ENCODE results near the gene TOB1. TPM values are rescaled to one million over a fixed set of nuclear protein-coding genes. Genes with fewer than 3 reads are reported as not detected.

The TOB1 gene
- total and polyA plus RNA-seq, 2 experiments from 2014 or later, result 12.1 to 46.9 TPM

DNA sequence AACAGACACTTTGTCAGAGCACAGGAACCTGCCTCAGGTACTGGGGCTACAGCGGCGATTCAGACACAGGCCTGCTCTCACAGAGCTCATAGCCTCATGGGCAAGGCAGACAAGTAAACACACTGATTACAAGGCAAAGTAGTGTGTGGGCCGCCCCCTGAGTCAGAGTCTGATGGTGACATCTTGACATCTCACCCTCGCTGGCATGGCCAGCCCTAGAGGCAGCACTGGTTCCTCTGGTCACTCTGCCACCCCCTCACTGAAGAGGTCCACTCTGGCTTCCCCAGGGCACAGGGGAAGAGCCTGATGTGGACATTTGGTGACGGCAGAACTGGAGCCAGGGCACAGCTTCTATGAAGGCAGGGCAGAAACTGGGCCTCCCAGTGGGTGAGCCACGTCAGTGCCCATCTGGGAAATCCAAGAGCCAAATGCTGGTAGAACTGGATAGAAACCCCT lies 32.9 kb upstream of the TOB1 start:
- H3K27me3 Mint-ChIP-seq (ENCODE audit: insufficient read depth, low read depth, poor library complexity), result peaks cover 7% of the 10 kb centered on the region
- H3K9me2 ChIP-seq (ENCODE audit: insufficient read depth), result peaks cover 8% of the 10 kb centered on the region; the same call in 1 of the 2 replicates
- H2AFZ ChIP-seq, result no peak overlapping the region
- H3K79me2 ChIP-seq (replicated peaks; ENCODE audit: insufficient read depth), result no peaks in the 10 kb centered on the region
- 0 out of 2 replicates have a peak, but pooled peaks cover 3% of the 10 kb centered on the region for H3F3A ChIP-seq (replicated peaks; ENCODE audit: low read depth)
- no peak overlapping the region for H3K4me3 Mint-ChIP-seq
- H3K36me3 ChIP-seq (ENCODE audit: insufficient read depth), result no peaks in the 10 kb centered on the region
- no peak overlapping the region for H3K4me3 ChIP-seq
- H3K9me3 Mint-ChIP-seq, result no peaks in the 10 kb centered on the region
- no peaks in the 10 kb centered on the region for H4K20me1 ChIP-seq (replicated peaks; ENCODE audit: insufficient read depth)
- no peak overlapping the region for H3K27ac Mint-ChIP-seq
- ATAC-seq, result no peak
- H3K36me3 Mint-ChIP-seq (ENCODE audit: low read depth), result no peaks in the 10 kb centered on the region
- H3K27me3 ChIP-seq (ENCODE audit: insufficient read depth), result no peaks in the 10 kb centered on the region
- H3K27ac ChIP-seq (ENCODE audit: low read depth), result no peak overlapping the region
- H3K4me1 Mint-ChIP-seq, result peaks cover 28% of the 10 kb centered on the region
- DNase-seq (ENCODE audit: low spot score), result no peak
- no peak overlapping the region for H3K4me2 ChIP-seq
- H3K4me1 ChIP-seq (ENCODE audit: insufficient read depth), result peaks cover 18% of the 10 kb centered on the region
- TF ChIP-seq ZNF114 (CRISPR knock-in tag; IDR thresholded peaks at IDR 0.05) (no peak), EZH2 (IDR thresholded peaks at IDR 0.05; ENCODE audit: low read depth, unreplicated experiment) (no peak), ETS1 (IDR thresholded peaks at IDR 0.05) (no peak), STAT1 (IDR thresholded peaks at IDR 0.05; ENCODE audit: unreplicated experiment) (no peak), ZNF331 (CRISPR knock-in tag; IDR thresholded peaks at IDR 0.05; ENCODE audit: low read depth) (no peak), JUNB (IDR thresholded peaks at IDR 0.05; ENCODE audit: unreplicated experiment) (no peak), CREB1 (CRISPR knock-in tag; IDR thresholded peaks at IDR 0.05; ENCODE audit: low read depth) (no peak), EZH2phosphoT487 (IDR thresholded peaks at IDR 0.05; ENCODE audit: unreplicated experiment) (no peak), ZNF462 (CRISPR knock-in tag; IDR thresholded peaks at IDR 0.05) (no peak), NANOG (IDR thresholded peaks at IDR 0.05; ENCODE audit: borderline replicate concordance) (no peak), POLR2AphosphoS5 (IDR thresholded peaks at IDR 0.05; ENCODE audit: low read depth) (no peak)
- TF ChIP-seq, protein P1, sequence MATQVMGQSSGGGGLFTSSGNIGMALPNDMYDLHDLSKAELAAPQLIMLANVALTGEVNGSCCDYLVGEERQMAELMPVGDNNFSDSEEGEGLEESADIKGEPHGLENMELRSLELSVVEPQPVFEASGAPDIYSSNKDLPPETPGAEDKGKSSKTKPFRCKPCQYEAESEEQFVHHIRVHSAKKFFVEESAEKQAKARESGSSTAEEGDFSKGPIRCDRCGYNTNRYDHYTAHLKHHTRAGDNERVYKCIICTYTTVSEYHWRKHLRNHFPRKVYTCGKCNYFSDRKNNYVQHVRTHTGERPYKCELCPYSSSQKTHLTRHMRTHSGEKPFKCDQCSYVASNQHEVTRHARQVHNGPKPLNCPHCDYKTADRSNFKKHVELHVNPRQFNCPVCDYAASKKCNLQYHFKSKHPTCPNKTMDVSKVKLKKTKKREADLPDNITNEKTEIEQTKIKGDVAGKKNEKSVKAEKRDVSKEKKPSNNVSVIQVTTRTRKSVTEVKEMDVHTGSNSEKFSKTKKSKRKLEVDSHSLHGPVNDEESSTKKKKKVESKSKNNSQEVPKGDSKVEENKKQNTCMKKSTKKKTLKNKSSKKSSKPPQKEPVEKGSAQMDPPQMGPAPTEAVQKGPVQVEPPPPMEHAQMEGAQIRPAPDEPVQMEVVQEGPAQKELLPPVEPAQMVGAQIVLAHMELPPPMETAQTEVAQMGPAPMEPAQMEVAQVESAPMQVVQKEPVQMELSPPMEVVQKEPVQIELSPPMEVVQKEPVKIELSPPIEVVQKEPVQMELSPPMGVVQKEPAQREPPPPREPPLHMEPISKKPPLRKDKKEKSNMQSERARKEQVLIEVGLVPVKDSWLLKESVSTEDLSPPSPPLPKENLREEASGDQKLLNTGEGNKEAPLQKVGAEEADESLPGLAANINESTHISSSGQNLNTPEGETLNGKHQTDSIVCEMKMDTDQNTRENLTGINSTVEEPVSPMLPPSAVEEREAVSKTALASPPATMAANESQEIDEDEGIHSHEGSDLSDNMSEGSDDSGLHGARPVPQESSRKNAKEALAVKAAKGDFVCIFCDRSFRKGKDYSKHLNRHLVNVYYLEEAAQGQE (IDR thresholded peaks at IDR 0.05; ENCODE audit: unreplicated experiment), result no peak
